ENCODE results near the gene PI16. TPM values are rescaled to one million over a fixed set of nuclear protein-coding genes. Genes with fewer than 3 reads are reported as not detected.
A peak's percentile ranks its signal among the peaks of the same experiment; 100 is the strongest.
"Not testable (repeated sequence)": the region's sequence is repeated elsewhere in the genome, so short reads cannot be mapped to it uniquely, and the experiment has no call there.

The PI16 gene
- total RNA-seq, 1 experiment from 2014 or later = 0.83 TPM

DNA sequence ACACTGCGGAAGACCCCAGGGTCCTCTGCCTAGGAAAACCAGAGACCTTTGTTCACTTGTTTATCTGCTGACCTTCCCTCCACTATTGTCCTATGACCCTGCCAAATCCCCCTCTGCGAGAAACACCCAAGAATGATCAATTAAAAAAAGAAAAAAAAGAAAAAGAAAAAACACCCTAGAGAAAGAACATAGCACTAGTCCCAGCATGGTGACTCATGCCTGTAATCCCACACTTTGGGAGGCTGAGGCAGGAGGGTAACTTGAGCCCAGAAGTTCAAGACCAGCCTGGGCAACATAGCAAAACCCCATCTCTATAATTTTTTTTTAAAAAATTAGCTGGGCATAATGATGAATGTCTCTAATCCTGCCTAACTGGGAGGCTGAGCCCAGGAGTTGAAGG, 12.2 kb upstream of the PI16 start:
- POLR2A ChIA-PET (ENCODE audit: unreplicated experiment); H3F3A ChIP-seq (ENCODE audit: insufficient read depth, low read depth); H2AFZ ChIP-seq; BruUV-seq (replicated peaks); H3K4me3 ChIP-seq; H3K79me2 ChIP-seq (ENCODE audit: low read depth); H3K27me3 ChIP-seq (ENCODE audit: insufficient read depth, low read depth); H4K20me1 ChIP-seq (ENCODE audit: insufficient read depth); H3K27ac ChIP-seq; H3K4me2 ChIP-seq; H3K9me2 ChIP-seq (ENCODE audit: insufficient read depth); H3K36me3 ChIP-seq (ENCODE audit: low read depth); DNase-seq; H3K9me3 ChIP-seq (ENCODE audit: insufficient read depth, low read depth); intact Hi-C loops (cut with micrococcal nuclease; ENCODE audit: unreplicated experiment); CTCF ChIA-PET: not testable (repeated sequence)
- H3K4me1 ChIP-seq (replicated peaks; ENCODE audit: insufficient read depth) = peaks cover 17% of the 10 kb centered on the region

DNA sequence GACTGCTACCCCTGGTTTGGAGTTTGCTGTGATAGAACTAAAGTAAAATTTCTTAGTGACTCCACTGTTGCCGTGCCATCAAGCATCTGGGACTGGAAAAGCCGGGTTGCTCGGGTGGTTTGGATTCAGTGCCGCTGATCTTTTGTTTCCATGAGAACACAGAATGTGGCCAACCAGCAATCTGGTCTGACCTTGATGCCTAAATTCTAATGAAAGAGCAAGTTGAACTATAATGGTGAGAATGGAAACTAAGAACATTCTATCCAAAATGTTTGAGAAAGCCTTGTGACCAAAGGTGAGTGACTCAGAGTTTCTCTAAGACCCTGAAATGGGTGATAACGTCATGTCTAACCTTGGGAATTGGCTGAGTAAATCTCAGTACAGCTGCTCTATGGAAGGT, 9.9 kb upstream of the PI16 start:
- DNase-seq = no peak
- no peaks in the 10 kb centered on the region for H3K79me2 ChIP-seq (ENCODE audit: low read depth)
- H2AFZ ChIP-seq = no peak overlapping the region
- H3K36me3 ChIP-seq (ENCODE audit: low read depth) = no peaks in the 10 kb centered on the region
- intact Hi-C loops (cut with micrococcal nuclease; ENCODE audit: unreplicated experiment) = no loop called here
- H4K20me1 ChIP-seq (ENCODE audit: insufficient read depth) = no peaks in the 10 kb centered on the region
- H3K4me2 ChIP-seq = no peak overlapping the region
- CTCF ChIA-PET = no interaction called here
- POLR2A ChIA-PET (ENCODE audit: unreplicated experiment) = no interaction called here
- no peaks in the 10 kb centered on the region for H3K9me3 ChIP-seq (ENCODE audit: insufficient read depth, low read depth)
- no peak overlapping the region for H3K4me3 ChIP-seq
- no peaks in the 10 kb centered on the region for H3K9me2 ChIP-seq (ENCODE audit: insufficient read depth)
- no TSS peak for BruUV-seq (replicated peaks)
- TF ChIP-seq, protein P1, sequence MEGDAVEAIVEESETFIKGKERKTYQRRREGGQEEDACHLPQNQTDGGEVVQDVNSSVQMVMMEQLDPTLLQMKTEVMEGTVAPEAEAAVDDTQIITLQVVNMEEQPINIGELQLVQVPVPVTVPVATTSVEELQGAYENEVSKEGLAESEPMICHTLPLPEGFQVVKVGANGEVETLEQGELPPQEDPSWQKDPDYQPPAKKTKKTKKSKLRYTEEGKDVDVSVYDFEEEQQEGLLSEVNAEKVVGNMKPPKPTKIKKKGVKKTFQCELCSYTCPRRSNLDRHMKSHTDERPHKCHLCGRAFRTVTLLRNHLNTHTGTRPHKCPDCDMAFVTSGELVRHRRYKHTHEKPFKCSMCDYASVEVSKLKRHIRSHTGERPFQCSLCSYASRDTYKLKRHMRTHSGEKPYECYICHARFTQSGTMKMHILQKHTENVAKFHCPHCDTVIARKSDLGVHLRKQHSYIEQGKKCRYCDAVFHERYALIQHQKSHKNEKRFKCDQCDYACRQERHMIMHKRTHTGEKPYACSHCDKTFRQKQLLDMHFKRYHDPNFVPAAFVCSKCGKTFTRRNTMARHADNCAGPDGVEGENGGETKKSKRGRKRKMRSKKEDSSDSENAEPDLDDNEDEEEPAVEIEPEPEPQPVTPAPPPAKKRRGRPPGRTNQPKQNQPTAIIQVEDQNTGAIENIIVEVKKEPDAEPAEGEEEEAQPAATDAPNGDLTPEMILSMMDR (conservative IDR thresholded peaks at IDR 0.05) = no peak
- TF ChIP-seq EZH2 (IDR thresholded peaks at IDR 0.05; ENCODE audit: low read depth) = no peak
- H3K27me3 ChIP-seq (ENCODE audit: insufficient read depth, low read depth) = no peaks in the 10 kb centered on the region
- no peak overlapping the region for H3K27ac ChIP-seq
- peaks cover 24% of the 10 kb centered on the region for H3K4me1 ChIP-seq (replicated peaks; ENCODE audit: insufficient read depth)
- H3F3A ChIP-seq (ENCODE audit: insufficient read depth, low read depth) = peaks cover 16% of the 10 kb centered on the region; the same call in 1 of the 2 replicates

DNA sequence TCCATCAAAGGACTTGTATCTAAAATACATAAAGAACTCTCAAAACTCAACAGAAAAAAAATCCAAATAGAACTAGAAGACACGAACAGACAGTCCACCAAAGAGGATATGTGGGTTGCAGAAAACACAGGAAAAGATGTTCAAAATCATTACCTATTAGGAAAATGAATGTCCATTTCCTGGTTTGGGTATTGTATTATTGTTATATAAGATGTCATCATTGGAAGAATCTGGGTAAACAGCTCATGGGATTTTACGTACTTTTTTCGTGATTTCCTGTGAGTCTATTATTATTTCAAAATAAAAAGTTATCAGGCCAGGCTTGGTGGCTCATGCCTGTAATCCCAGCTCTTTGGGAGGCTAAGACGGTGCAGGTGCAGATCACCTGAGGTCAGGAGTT, 9.2 kb upstream of the PI16 start:
- Histone ChIP-seq H3K27ac (no peak overlapping the region), H2AFZ (no peak overlapping the region), H3K4me3 (no peak overlapping the region), H3K36me3 (ENCODE audit: low read depth) (no peaks in the 10 kb centered on the region), H3K9me2 (ENCODE audit: insufficient read depth) (no peaks in the 10 kb centered on the region), H4K20me1 (ENCODE audit: insufficient read depth) (no peaks in the 10 kb centered on the region), H3K4me1 (replicated peaks; ENCODE audit: insufficient read depth) (peaks cover 30% of the 10 kb centered on the region), H3K9me3 (ENCODE audit: insufficient read depth, low read depth) (no peaks in the 10 kb centered on the region), H3F3A (ENCODE audit: insufficient read depth, low read depth) (peaks cover 22% of the 10 kb centered on the region; the same call in 1 of the 2 replicates), H3K4me2 (no peak overlapping the region), H3K79me2 (ENCODE audit: low read depth) (no peaks in the 10 kb centered on the region), H3K27me3 (ENCODE audit: insufficient read depth, low read depth) (no peaks in the 10 kb centered on the region)
- TF ChIP-seq, protein P1 (conservative IDR thresholded peaks at IDR 0.05) = no peak
- TF ChIP-seq EZH2 (IDR thresholded peaks at IDR 0.05; ENCODE audit: low read depth) = no peak
- intact Hi-C loops (cut with micrococcal nuclease; ENCODE audit: unreplicated experiment) = no loop called here
- no peak for DNase-seq
- BruUV-seq (replicated peaks) = no TSS peak
- CTCF ChIA-PET = no interaction called here
- POLR2A ChIA-PET (ENCODE audit: unreplicated experiment) = no interaction called here

DNA sequence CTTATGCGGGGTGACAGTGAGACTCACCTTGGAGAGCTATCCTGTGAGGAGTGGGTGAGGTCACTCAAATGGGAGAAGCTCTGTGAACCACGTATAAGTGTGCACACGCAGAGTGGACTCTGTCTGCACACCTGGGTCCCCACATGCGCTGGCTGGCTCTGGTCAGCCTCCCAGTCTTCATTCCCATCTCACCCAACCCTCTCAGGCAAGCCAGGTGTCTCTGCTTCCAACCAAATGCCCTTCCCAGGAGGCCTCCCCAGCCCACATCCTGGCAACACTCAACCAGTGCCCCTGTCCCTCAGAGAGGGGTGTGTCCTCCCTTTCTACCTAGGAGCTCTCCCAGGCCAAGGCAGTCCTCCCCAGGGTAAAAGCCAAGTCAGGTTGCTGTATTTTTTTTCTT, 8.0 kb upstream of the PI16 start:
- no peaks in the 10 kb centered on the region for H3K27me3 ChIP-seq (ENCODE audit: insufficient read depth, low read depth)
- H3K9me3 ChIP-seq (ENCODE audit: insufficient read depth, low read depth) = no peaks in the 10 kb centered on the region
- DNase-seq = peak in 1 of 2 experiments; percentile 42
- ChIA-PET POLR2A (ENCODE audit: unreplicated experiment) (interaction anchor here (0.6 kb wide), 1 partner anchor 39 kb away, joined by 4 read pairs; the partner anchor contains the start of gene MTCH1), CTCF (no interaction called here)
- intact Hi-C loops (cut with micrococcal nuclease; ENCODE audit: unreplicated experiment) = no loop called here
- BruUV-seq (replicated peaks) = no TSS peak
- H3F3A ChIP-seq (ENCODE audit: insufficient read depth, low read depth) = peaks cover 23% of the 10 kb centered on the region; the same call in 1 of the 2 replicates
- no peaks in the 10 kb centered on the region for H3K36me3 ChIP-seq (ENCODE audit: low read depth)
- H3K4me2 ChIP-seq = no peak overlapping the region
- peaks cover 32% of the 10 kb centered on the region for H3K4me1 ChIP-seq (replicated peaks; ENCODE audit: insufficient read depth)
- H4K20me1 ChIP-seq (ENCODE audit: insufficient read depth) = no peaks in the 10 kb centered on the region
- no peaks in the 10 kb centered on the region for H3K79me2 ChIP-seq (ENCODE audit: low read depth)
- H3K4me3 ChIP-seq = no peak overlapping the region
- H3K27ac ChIP-seq = no peak overlapping the region
- no peak for TF ChIP-seq EZH2 (IDR thresholded peaks at IDR 0.05; ENCODE audit: low read depth)
- TF ChIP-seq, protein P1 (conservative IDR thresholded peaks at IDR 0.05) = no peak
- no peak overlapping the region for H2AFZ ChIP-seq
- no peaks in the 10 kb centered on the region for H3K9me2 ChIP-seq (ENCODE audit: insufficient read depth)
